ENCODE measurements around the gene COL26A1. TPM values are rescaled to one million over a fixed set of nuclear protein-coding genes. Genes with fewer than 3 reads are reported as not detected.

Gene COL26A1
- total and polyA plus RNA-seq, 4 donors = 0.05 to 4.7 (median 0.28) TPM

DNA sequence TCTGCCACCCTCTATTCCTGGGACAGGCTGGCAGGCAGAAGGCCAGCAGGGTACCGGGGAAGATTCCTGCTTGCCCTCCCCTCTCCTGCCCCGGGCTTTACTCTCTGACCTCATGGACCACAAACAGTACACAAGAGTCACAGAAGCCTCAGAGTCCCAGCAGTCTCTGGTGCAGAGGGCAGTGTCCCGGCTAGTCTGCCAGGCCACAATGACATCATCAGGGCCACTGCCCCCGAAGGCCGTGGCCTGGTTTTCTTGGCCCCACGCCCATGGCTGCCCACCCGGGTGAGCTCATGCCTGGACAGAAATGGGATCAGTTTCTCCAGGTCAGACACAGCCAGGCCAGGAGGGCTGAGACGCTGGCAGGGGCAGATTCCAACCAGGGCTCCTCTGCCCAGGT, 174.5 kb downstream of the COL26A1 start:
- peaks cover 0 to 29% (median 0%) of the 10 kb centered on the region in 5 donors for H3K4me1 ChIP-seq (ENCODE audit: control insufficient read depth in 5 of 5, insufficient read depth in 5 of 5, low read length in 5 of 5)
- no peak overlapping the region for H3K27ac ChIP-seq (ENCODE audit: low read depth in 1 of 2, low read length in 1 of 2)
- no peaks in the 10 kb centered on the region for H3K27me3 ChIP-seq (ENCODE audit: control insufficient read depth in 3 of 3, insufficient read depth in 3 of 3, low read length in 2 of 3)
- ATAC-seq (ENCODE audit: insufficient read depth, low FRiP score) (no peak), DNase-seq (no peak)
- WGBS, 2 donors = 61 to 78% methylated on average over 8 of the region's 8 CpGs
- H3K9me3 ChIP-seq (ENCODE audit: control insufficient read depth in 4 of 4, insufficient read depth in 3 of 4, low read length in 3 of 4) = peaks cover 0 to 11% (median 2%) of the 10 kb centered on the region in 4 donors
- H3K4me3 ChIP-seq = no peak overlapping the region
- no peaks in the 10 kb centered on the region for H3K36me3 ChIP-seq (ENCODE audit: control insufficient read depth in 4 of 4, insufficient read depth in 4 of 4, low read length in 4 of 4)
- no peak overlapping the region for H3K9ac ChIP-seq (ENCODE audit: insufficient read depth in 1 of 2, low read length in 2 of 2)
- TF ChIP-seq, protein P1, sequence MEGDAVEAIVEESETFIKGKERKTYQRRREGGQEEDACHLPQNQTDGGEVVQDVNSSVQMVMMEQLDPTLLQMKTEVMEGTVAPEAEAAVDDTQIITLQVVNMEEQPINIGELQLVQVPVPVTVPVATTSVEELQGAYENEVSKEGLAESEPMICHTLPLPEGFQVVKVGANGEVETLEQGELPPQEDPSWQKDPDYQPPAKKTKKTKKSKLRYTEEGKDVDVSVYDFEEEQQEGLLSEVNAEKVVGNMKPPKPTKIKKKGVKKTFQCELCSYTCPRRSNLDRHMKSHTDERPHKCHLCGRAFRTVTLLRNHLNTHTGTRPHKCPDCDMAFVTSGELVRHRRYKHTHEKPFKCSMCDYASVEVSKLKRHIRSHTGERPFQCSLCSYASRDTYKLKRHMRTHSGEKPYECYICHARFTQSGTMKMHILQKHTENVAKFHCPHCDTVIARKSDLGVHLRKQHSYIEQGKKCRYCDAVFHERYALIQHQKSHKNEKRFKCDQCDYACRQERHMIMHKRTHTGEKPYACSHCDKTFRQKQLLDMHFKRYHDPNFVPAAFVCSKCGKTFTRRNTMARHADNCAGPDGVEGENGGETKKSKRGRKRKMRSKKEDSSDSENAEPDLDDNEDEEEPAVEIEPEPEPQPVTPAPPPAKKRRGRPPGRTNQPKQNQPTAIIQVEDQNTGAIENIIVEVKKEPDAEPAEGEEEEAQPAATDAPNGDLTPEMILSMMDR (IDR thresholded peaks at IDR 0.05; ENCODE audit: control extremely low read depth, extremely low read depth) = no peak

DNA sequence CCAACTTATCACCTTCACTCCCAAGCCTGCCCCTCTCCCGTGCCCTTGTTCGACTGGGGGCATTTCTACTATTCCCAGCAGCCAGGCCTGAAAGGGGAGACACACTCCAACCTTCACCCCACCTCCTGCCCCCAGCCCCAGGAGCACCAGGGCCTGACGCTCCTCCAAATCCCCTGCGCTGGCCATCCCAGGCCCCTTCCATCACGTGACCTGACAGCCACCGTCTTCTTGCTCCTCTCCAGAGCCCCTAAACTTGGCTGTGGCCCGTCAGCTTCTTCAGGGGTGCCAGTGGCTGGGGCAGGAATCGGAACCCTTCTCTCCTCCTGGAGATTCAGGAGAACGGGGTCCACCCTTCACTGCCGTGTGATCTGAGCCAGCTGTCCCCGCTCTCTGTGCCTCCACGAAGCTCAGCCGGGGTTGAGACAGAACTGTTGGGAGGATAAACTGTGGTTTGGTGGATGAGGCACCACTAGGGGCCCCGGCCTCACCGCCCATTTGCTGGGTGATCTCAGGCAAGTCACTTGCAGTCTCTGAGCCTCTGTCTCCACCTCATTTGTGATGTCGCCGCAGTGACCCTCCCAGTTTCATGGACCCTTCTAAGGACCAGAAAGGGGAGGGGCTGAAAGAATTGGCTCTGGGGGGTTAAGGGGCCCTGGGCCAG, 175.4 kb downstream of the COL26A1 start:
- 83 to 84% methylated on average over 17 of the region's 17 CpGs for WGBS, 2 donors
- Histone ChIP-seq H3K9me3 (ENCODE audit: control insufficient read depth in 4 of 4, insufficient read depth in 3 of 4, low read length in 3 of 4) (peaks cover 0 to 7% (median 2%) of the 10 kb centered on the region in 4 donors), H3K4me1 (ENCODE audit: control insufficient read depth in 5 of 5, insufficient read depth in 5 of 5, low read length in 5 of 5) (peaks cover 0 to 28% (median 0%) of the 10 kb centered on the region in 5 donors), H3K4me3 (no peak overlapping the region), H3K27me3 (ENCODE audit: control insufficient read depth in 3 of 3, insufficient read depth in 3 of 3, low read length in 2 of 3) (no peaks in the 10 kb centered on the region), H3K27ac (ENCODE audit: low read depth in 1 of 2, low read length in 1 of 2) (no peak overlapping the region), H3K36me3 (ENCODE audit: control insufficient read depth in 4 of 4, insufficient read depth in 4 of 4, low read length in 4 of 4) (no peaks in the 10 kb centered on the region), H3K9ac (ENCODE audit: insufficient read depth in 1 of 2, low read length in 2 of 2) (no peak overlapping the region)
- no peak for ATAC-seq (ENCODE audit: insufficient read depth, low FRiP score)
- TF ChIP-seq, protein P1 (IDR thresholded peaks at IDR 0.05; ENCODE audit: control extremely low read depth, extremely low read depth) = no peak
- DNase-seq = no peak

DNA sequence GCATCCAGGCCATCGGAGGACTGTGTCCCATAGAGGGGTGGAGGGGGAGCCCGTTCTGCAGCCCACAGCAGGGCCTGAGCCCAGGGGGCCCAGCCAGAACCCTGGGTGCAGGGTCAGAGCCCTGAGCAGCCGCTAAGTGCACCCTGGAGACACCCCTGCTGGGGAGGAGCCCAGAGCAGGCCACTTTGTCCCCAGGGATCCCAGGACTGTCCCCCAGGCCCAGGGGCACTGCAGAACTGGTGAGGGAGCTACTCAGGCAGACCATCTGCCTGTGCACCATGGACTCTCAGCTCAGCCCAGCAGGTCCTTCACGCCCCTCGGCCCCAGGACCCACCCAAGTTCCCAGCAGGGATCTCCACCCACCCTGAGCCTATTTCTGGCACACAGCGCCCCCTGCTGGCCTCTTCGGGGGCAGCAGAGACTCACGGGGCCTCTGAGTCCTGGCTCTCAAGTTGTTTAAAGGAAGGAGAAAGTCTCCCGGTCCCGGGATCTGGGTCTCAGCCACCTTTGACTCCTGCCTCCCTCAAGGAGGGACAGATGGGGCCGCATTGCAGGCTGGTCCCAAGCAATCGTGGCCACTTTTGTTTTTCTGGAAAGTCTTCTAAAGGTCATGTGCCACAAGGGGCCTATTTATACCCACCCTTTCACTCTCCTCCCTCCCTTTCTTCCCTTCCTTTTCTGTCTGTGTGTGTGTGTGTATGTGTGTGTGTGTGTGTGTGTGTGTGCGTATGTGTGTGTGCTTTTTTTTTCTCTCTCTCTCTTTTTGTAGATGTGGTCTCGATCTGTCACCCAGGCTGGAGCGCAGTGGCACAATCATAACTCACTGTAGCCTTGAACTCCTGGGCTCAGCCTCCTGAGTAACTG, 176.2 kb downstream of the COL26A1 start:
- Histone ChIP-seq H3K27ac (ENCODE audit: low read depth in 1 of 2, low read length in 1 of 2) (no peak overlapping the region), H3K36me3 (ENCODE audit: control insufficient read depth in 4 of 4, insufficient read depth in 4 of 4, low read length in 4 of 4) (no peaks in the 10 kb centered on the region), H3K9ac (ENCODE audit: insufficient read depth in 1 of 2, low read length in 2 of 2) (no peak overlapping the region), H3K4me3 (no peak overlapping the region), H3K9me3 (ENCODE audit: control insufficient read depth in 4 of 4, insufficient read depth in 3 of 4, low read length in 3 of 4) (peaks cover 0 to 7% (median 2%) of the 10 kb centered on the region in 4 donors), H3K4me1 (ENCODE audit: control insufficient read depth in 5 of 5, insufficient read depth in 5 of 5, low read length in 5 of 5) (peaks cover 0 to 28% (median 0%) of the 10 kb centered on the region in 5 donors), H3K27me3 (ENCODE audit: control insufficient read depth in 3 of 3, insufficient read depth in 3 of 3, low read length in 2 of 3) (no peaks in the 10 kb centered on the region)
- peak; percentile 78 to 84 (median 79) for DNase-seq
- 26 to 27% methylated on average over 15 of the region's 15 CpGs for WGBS, 2 donors
- TF ChIP-seq, protein P1 (IDR thresholded peaks at IDR 0.05; ENCODE audit: control extremely low read depth, extremely low read depth) = peak; percentile 41
- no peak for ATAC-seq (ENCODE audit: insufficient read depth, low FRiP score)
